ENCODE data around the gene MBNL1.

Gene MBNL1

DNA sequence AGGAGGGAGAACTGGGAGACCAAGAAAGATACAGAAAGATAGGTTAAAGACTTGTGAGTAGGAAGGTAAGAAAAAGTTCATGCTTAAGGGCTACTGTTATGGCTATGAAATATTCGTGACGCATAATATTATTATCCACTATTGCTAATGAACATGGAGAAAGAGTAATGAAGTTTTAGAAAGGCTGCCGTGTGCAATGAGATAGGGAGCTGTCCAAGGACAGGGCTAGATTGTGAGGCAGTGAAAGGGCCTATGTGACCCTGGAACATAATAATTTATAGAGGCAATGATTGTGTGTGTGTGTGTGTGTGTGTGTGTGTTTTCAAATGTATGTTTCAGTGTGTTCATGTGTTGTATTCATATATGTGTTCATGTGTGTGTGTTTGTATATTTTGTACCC, 27.7 kb downstream of the MBNL1 start:
- no peak for ATAC-seq
- TF ChIP-seq ZNF8 (CRISPR knock-in tag; IDR thresholded peaks at IDR 0.05) (no peak), GLIS3 (CRISPR knock-in tag; IDR thresholded peaks at IDR 0.05) (no peak), ISL1 (CRISPR knock-in tag; IDR thresholded peaks at IDR 0.05) (no peak), TCF4 (CRISPR knock-in tag; IDR thresholded peaks at IDR 0.05; ENCODE audit: borderline replicate concordance) (no peak), PPARA (CRISPR knock-in tag; IDR thresholded peaks at IDR 0.05; ENCODE audit: borderline replicate concordance) (no peak), ZFP30 (CRISPR knock-in tag; IDR thresholded peaks at IDR 0.05) (no peak), BACH2 (CRISPR knock-in tag; IDR thresholded peaks at IDR 0.05; ENCODE audit: borderline replicate concordance) (no peak), ZC3H10 (CRISPR knock-in tag; IDR thresholded peaks at IDR 0.05) (no peak), ARNTL (CRISPR knock-in tag; IDR thresholded peaks at IDR 0.05; ENCODE audit: borderline replicate concordance, low read depth) (no peak), CSDC2 (CRISPR knock-in tag; IDR thresholded peaks at IDR 0.05) (no peak), ZNF70 (CRISPR knock-in tag; IDR thresholded peaks at IDR 0.05) (no peak), RARB (CRISPR knock-in tag; IDR thresholded peaks at IDR 0.05) (no peak), TOX (CRISPR knock-in tag; IDR thresholded peaks at IDR 0.05; ENCODE audit: borderline replicate concordance) (no peak), ZNF565 (CRISPR knock-in tag; conservative IDR thresholded peaks at IDR 0.05; ENCODE audit: low read depth) (no peak)
- TF ChIP-seq, protein P1, sequence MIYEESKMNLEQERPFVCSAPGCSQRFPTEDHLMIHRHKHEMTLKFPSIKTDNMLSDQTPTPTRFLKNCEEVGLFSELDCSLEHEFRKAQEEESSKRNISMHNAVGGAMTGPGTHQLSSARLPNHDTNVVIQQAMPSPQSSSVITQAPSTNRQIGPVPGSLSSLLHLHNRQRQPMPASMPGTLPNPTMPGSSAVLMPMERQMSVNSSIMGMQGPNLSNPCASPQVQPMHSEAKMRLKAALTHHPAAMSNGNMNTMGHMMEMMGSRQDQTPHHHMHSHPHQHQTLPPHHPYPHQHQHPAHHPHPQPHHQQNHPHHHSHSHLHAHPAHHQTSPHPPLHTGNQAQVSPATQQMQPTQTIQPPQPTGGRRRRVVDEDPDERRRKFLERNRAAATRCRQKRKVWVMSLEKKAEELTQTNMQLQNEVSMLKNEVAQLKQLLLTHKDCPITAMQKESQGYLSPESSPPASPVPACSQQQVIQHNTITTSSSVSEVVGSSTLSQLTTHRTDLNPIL (CRISPR knock-in tag; IDR thresholded peaks at IDR 0.05; ENCODE audit: low read depth), result no peak
- TF ChIP-seq, protein P2, sequence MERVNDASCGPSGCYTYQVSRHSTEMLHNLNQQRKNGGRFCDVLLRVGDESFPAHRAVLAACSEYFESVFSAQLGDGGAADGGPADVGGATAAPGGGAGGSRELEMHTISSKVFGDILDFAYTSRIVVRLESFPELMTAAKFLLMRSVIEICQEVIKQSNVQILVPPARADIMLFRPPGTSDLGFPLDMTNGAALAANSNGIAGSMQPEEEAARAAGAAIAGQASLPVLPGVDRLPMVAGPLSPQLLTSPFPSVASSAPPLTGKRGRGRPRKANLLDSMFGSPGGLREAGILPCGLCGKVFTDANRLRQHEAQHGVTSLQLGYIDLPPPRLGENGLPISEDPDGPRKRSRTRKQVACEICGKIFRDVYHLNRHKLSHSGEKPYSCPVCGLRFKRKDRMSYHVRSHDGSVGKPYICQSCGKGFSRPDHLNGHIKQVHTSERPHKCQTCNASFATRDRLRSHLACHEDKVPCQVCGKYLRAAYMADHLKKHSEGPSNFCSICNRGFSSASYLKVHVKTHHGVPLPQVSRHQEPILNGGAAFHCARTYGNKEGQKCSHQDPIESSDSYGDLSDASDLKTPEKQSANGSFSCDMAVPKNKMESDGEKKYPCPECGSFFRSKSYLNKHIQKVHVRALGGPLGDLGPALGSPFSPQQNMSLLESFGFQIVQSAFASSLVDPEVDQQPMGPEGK (CRISPR knock-in tag; IDR thresholded peaks at IDR 0.05; ENCODE audit: borderline replicate concordance), result no peak
- TF ChIP-seq, protein P3, sequence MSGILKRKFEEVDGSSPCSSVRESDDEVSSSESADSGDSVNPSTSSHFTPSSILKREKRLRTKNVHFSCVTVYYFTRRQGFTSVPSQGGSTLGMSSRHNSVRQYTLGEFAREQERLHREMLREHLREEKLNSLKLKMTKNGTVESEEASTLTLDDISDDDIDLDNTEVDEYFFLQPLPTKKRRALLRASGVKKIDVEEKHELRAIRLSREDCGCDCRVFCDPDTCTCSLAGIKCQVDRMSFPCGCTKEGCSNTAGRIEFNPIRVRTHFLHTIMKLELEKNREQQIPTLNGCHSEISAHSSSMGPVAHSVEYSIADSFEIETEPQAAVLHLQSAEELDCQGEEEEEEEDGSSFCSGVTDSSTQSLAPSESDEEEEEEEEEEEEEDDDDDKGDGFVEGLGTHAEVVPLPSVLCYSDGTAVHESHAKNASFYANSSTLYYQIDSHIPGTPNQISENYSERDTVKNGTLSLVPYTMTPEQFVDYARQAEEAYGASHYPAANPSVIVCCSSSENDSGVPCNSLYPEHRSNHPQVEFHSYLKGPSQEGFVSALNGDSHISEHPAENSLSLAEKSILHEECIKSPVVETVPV (CRISPR knock-in tag; IDR thresholded peaks at IDR 0.05), result no peak

DNA sequence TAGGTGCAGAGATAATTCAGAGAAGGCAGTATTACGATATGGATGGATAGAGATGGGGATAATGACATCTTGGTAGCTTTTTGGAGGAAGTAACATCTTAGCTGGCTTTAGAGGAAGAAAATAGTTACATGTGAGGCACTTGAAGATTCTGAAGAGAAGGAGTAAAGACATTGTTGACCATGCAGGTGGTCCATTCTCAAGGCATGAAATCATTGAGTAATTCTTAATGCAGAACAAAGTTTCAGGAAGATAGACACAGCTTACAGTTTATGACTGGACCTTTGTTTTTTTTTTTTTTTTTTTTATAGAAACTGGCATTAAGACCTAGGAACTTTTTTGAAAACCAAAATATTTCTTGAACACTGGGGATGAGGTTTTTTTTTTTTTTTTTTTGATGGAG, 28.2 kb downstream of the MBNL1 start:
- TF ChIP-seq ZFP3 (CRISPR knock-in tag; IDR thresholded peaks at IDR 0.05) (no peak), ZNF565 (CRISPR knock-in tag; conservative IDR thresholded peaks at IDR 0.05; ENCODE audit: low read depth) (no peak), ZFP30 (CRISPR knock-in tag; IDR thresholded peaks at IDR 0.05) (no peak), PPARA (CRISPR knock-in tag; IDR thresholded peaks at IDR 0.05; ENCODE audit: borderline replicate concordance) (no peak), BACH2 (CRISPR knock-in tag; IDR thresholded peaks at IDR 0.05; ENCODE audit: borderline replicate concordance) (no peak), TOX (CRISPR knock-in tag; IDR thresholded peaks at IDR 0.05; ENCODE audit: borderline replicate concordance) (no peak), CSDC2 (CRISPR knock-in tag; IDR thresholded peaks at IDR 0.05) (no peak), OSR1 (CRISPR knock-in tag; IDR thresholded peaks at IDR 0.05) (no peak), ZNF8 (CRISPR knock-in tag; IDR thresholded peaks at IDR 0.05) (no peak), TCF4 (CRISPR knock-in tag; IDR thresholded peaks at IDR 0.05; ENCODE audit: borderline replicate concordance) (no peak), GLIS3 (CRISPR knock-in tag; IDR thresholded peaks at IDR 0.05) (no peak), ZC3H10 (CRISPR knock-in tag; IDR thresholded peaks at IDR 0.05) (no peak)
- TF ChIP-seq, protein P2 (CRISPR knock-in tag; IDR thresholded peaks at IDR 0.05; ENCODE audit: borderline replicate concordance), result no peak
- TF ChIP-seq, protein P3 (CRISPR knock-in tag; IDR thresholded peaks at IDR 0.05), result no peak
- TF ChIP-seq, protein P4, sequence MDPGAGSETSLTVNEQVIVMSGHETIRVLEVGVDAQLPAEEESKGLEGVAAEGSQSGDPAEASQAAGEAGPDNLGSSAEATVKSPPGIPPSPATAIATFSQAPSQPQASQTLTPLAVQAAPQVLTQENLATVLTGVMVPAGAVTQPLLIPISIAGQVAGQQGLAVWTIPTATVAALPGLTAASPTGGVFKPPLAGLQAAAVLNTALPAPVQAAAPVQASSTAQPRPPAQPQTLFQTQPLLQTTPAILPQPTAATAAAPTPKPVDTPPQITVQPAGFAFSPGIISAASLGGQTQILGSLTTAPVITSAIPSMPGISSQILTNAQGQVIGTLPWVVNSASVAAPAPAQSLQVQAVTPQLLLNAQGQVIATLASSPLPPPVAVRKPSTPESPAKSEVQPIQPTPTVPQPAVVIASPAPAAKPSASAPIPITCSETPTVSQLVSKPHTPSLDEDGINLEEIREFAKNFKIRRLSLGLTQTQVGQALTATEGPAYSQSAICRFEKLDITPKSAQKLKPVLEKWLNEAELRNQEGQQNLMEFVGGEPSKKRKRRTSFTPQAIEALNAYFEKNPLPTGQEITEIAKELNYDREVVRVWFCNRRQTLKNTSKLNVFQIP (CRISPR knock-in tag; IDR thresholded peaks at IDR 0.05; ENCODE audit: borderline replicate concordance, low read depth), result no peak
- TF ChIP-seq, protein P1 (CRISPR knock-in tag; IDR thresholded peaks at IDR 0.05; ENCODE audit: low read depth), result no peak
- ATAC-seq, result no peak
